ENCODE data around the gene CFAP91. TPM values are rescaled to one million over a fixed set of nuclear protein-coding genes. Genes with fewer than 3 reads are reported as not detected.
A peak's percentile ranks its signal among the peaks of the same experiment; 100 is the strongest.

The CFAP91 gene
- total and polyA plus RNA-seq, 3 experiments from 2014 or later: 0.45 to 0.77 (median 0.64) TPM

GRCh38 chr3:119733812-119734211 lies 31.0 kb downstream of the CFAP91 start:
- H3K4me1 Mint-ChIP-seq: no peaks in the 10 kb centered on the region
- Histone ChIP-seq H3K36me3 (ENCODE audit: insufficient read depth, low read length) (no peaks in the 10 kb centered on the region), H3K27me3 (ENCODE audit: insufficient read depth, low read length, poor library complexity, severe bottlenecking) (no peaks in the 10 kb centered on the region), H3K4me1 (ENCODE audit: insufficient read depth, low read length) (no peaks in the 10 kb centered on the region), H3K9me3 (ENCODE audit: low read length) (no peaks in the 10 kb centered on the region), H3K4me3 (ENCODE audit: low read length) (no peak overlapping the region), H3K27ac (ENCODE audit: low read depth, low read length) (no peak overlapping the region)
- no peak overlapping the region for H3K27ac Mint-ChIP-seq
- H3K27me3 Mint-ChIP-seq: peaks cover 0 to 5% of the 10 kb centered on the region in 2 donors
- H3K9me3 Mint-ChIP-seq: no peaks in the 10 kb centered on the region
- H3K36me3 Mint-ChIP-seq: no peaks in the 10 kb centered on the region
- no peak for DNase-seq
- POLR2A ChIA-PET: no interaction called here
- CTCF ChIA-PET: no interaction called here
- no peak overlapping the region for H3K4me3 Mint-ChIP-seq

GRCh38 chr3:119738741-119739140 lies 35.9 kb downstream of the CFAP91 start:
- no peak for DNase-seq
- Histone ChIP-seq H3K27ac (ENCODE audit: low read depth, low read length) (no peak overlapping the region), H3K4me3 (ENCODE audit: low read length) (no peak overlapping the region), H3K4me1 (ENCODE audit: insufficient read depth, low read length) (no peaks in the 10 kb centered on the region), H3K27me3 (ENCODE audit: insufficient read depth, low read length, poor library complexity, severe bottlenecking) (no peaks in the 10 kb centered on the region), H3K36me3 (ENCODE audit: insufficient read depth, low read length) (no peaks in the 10 kb centered on the region), H3K9me3 (ENCODE audit: low read length) (no peaks in the 10 kb centered on the region)
- ChIA-PET POLR2A (no interaction called here), CTCF (no interaction called here)
- Mint-ChIP-seq H3K27ac (no peak overlapping the region), H3K4me1 (no peaks in the 10 kb centered on the region), H3K4me3 (no peak overlapping the region), H3K9me3 (peaks cover 0 to 2% (median 0%) of the 10 kb centered on the region in 5 donors), H3K36me3 (no peaks in the 10 kb centered on the region), H3K27me3 (peaks cover 4 to 39% of the 10 kb centered on the region in 2 donors)

- Histone ChIP-seq H3K4me1 (ENCODE audit: insufficient read depth, low read length) (no peaks in the 10 kb centered on the region), H3K4me3 (ENCODE audit: low read length) (no peak overlapping the region), H3K27me3 (ENCODE audit: insufficient read depth, low read length, poor library complexity, severe bottlenecking) (no peaks in the 10 kb centered on the region), H3K9me3 (ENCODE audit: low read length) (no peaks in the 10 kb centered on the region), H3K27ac (ENCODE audit: low read depth, low read length) (no peak overlapping the region), H3K36me3 (ENCODE audit: insufficient read depth, low read length) (no peaks in the 10 kb centered on the region)
- peak overlapping the region in 1 of 8 donors; percentile 12 for H3K27ac Mint-ChIP-seq
- H3K4me1 Mint-ChIP-seq: no peaks in the 10 kb centered on the region
- H3K9me3 Mint-ChIP-seq: peaks cover 0 to 2% (median 0%) of the 10 kb centered on the region in 5 donors
- ChIA-PET CTCF (no interaction called here), POLR2A (no interaction called here)
- H3K36me3 Mint-ChIP-seq: no peaks in the 10 kb centered on the region
- no peak for DNase-seq
- peaks cover 8 to 47% of the 10 kb centered on the region in 2 donors for H3K27me3 Mint-ChIP-seq
- no peak overlapping the region for H3K4me3 Mint-ChIP-seq
Measured at GRCh38 chr3:119741657-119742590, 39.1 kb downstream of the CFAP91 start.

GRCh38 chr3:119743921-119744320 lies 41.1 kb downstream of the CFAP91 start:
- H3K27ac Mint-ChIP-seq: no peak overlapping the region
- H3K4me3 ChIP-seq (ENCODE audit: low read length): no peak overlapping the region

GRCh38 chr3:119745942-119746341 lies 43.1 kb downstream of the CFAP91 start:
- ChIA-PET POLR2A (no interaction called here), CTCF (no interaction called here)
- no peaks in the 10 kb centered on the region for H3K9me3 Mint-ChIP-seq

More at GRCh38 chr3:119743921-119744320, 41.1 kb downstream of the CFAP91 start:
- no peak overlapping the region for H3K27ac ChIP-seq (ENCODE audit: low read depth, low read length)
- no peaks in the 10 kb centered on the region for H3K9me3 ChIP-seq (ENCODE audit: low read length)
- DNase-seq: no peak
- ChIA-PET CTCF (interaction anchor here (1.3 kb wide), 1 partner anchor 11 kb away, joined by 3 read pairs; no protein-coding TSS in a partner anchor), POLR2A (no interaction called here)
- H3K4me1 Mint-ChIP-seq: no peaks in the 10 kb centered on the region
- no peaks in the 10 kb centered on the region for H3K27me3 ChIP-seq (ENCODE audit: insufficient read depth, low read length, poor library complexity, severe bottlenecking)
- peaks cover 0 to 2% (median 0%) of the 10 kb centered on the region in 5 donors for H3K9me3 Mint-ChIP-seq
- H3K36me3 Mint-ChIP-seq: no peaks in the 10 kb centered on the region
- no peaks in the 10 kb centered on the region for H3K4me1 ChIP-seq (ENCODE audit: insufficient read depth, low read length)
- peaks cover 8 to 50% of the 10 kb centered on the region in 2 donors for H3K27me3 Mint-ChIP-seq
- H3K4me3 Mint-ChIP-seq: no peak overlapping the region
- no peaks in the 10 kb centered on the region for H3K36me3 ChIP-seq (ENCODE audit: insufficient read depth, low read length)

GRCh38 chr3:119746423-119746822 lies 43.6 kb downstream of the CFAP91 start:
- no peaks in the 10 kb centered on the region for H3K4me1 ChIP-seq (ENCODE audit: insufficient read depth, low read length)
- Mint-ChIP-seq H3K9me3 (no peaks in the 10 kb centered on the region), H3K4me3 (no peak overlapping the region), H3K27me3 (peaks cover 8 to 39% of the 10 kb centered on the region in 2 donors), H3K36me3 (no peaks in the 10 kb centered on the region), H3K27ac (no peak overlapping the region), H3K4me1 (no peaks in the 10 kb centered on the region)
- H3K27ac ChIP-seq (ENCODE audit: low read depth, low read length): no peak overlapping the region
- H3K9me3 ChIP-seq (ENCODE audit: low read length): no peaks in the 10 kb centered on the region
- POLR2A ChIA-PET: no interaction called here
- H3K4me3 ChIP-seq (ENCODE audit: low read length): no peak overlapping the region
- H3K27me3 ChIP-seq (ENCODE audit: insufficient read depth, low read length, poor library complexity, severe bottlenecking): no peaks in the 10 kb centered on the region
- no peaks in the 10 kb centered on the region for H3K36me3 ChIP-seq (ENCODE audit: insufficient read depth, low read length)
- CTCF ChIA-PET: no interaction called here
- no peak for DNase-seq

More at GRCh38 chr3:119745942-119746341, 43.1 kb downstream of the CFAP91 start:
- Histone ChIP-seq H3K27me3 (ENCODE audit: insufficient read depth, low read length, poor library complexity, severe bottlenecking) (no peaks in the 10 kb centered on the region), H3K27ac (ENCODE audit: low read depth, low read length) (no peak overlapping the region), H3K36me3 (ENCODE audit: insufficient read depth, low read length) (no peaks in the 10 kb centered on the region), H3K4me1 (ENCODE audit: insufficient read depth, low read length) (no peaks in the 10 kb centered on the region), H3K9me3 (ENCODE audit: low read length) (no peaks in the 10 kb centered on the region), H3K4me3 (ENCODE audit: low read length) (no peak overlapping the region)
- Mint-ChIP-seq H3K4me3 (no peak overlapping the region), H3K27ac (no peak overlapping the region), H3K36me3 (no peaks in the 10 kb centered on the region), H3K27me3 (peaks cover 9 to 44% of the 10 kb centered on the region in 2 donors), H3K4me1 (no peaks in the 10 kb centered on the region)
- DNase-seq: no peak

- POLR2A ChIA-PET: no interaction called here
- no peaks in the 10 kb centered on the region for H3K36me3 Mint-ChIP-seq
- peaks cover 7 to 35% of the 10 kb centered on the region in 2 donors for H3K27me3 Mint-ChIP-seq
- no peaks in the 10 kb centered on the region for H3K4me1 ChIP-seq (ENCODE audit: insufficient read depth, low read length)
- no peaks in the 10 kb centered on the region for H3K27me3 ChIP-seq (ENCODE audit: insufficient read depth, low read length, poor library complexity, severe bottlenecking)
- H3K4me3 Mint-ChIP-seq: no peak overlapping the region
- no peak overlapping the region for H3K4me3 ChIP-seq (ENCODE audit: low read length)
- H3K9me3 ChIP-seq (ENCODE audit: low read length): no peaks in the 10 kb centered on the region
- no peak for DNase-seq
- no peaks in the 10 kb centered on the region for H3K4me1 Mint-ChIP-seq
- no peak overlapping the region for H3K27ac ChIP-seq (ENCODE audit: low read depth, low read length)
- CTCF ChIA-PET: interaction anchor here (1.2 kb wide), 1 partner anchor 10 kb away, joined by 3 read pairs; no protein-coding TSS in a partner anchor
- H3K27ac Mint-ChIP-seq: no peak overlapping the region
- H3K36me3 ChIP-seq (ENCODE audit: insufficient read depth, low read length): no peaks in the 10 kb centered on the region
- no peaks in the 10 kb centered on the region for H3K9me3 Mint-ChIP-seq
Measured at GRCh38 chr3:119747357-119747756, 44.5 kb downstream of the CFAP91 start.

GRCh38 chr3:119748991-119749390 lies 46.2 kb downstream of the CFAP91 start:
- ChIA-PET CTCF (no interaction called here), POLR2A (no interaction called here)
- no peaks in the 10 kb centered on the region for H3K27me3 ChIP-seq (ENCODE audit: insufficient read depth, low read length, poor library complexity, severe bottlenecking)
- no peak overlapping the region for H3K4me3 ChIP-seq (ENCODE audit: low read length)
- peaks cover 9 to 30% of the 10 kb centered on the region in 2 donors for H3K27me3 Mint-ChIP-seq
- no peak overlapping the region for H3K27ac Mint-ChIP-seq
- H3K27ac ChIP-seq (ENCODE audit: low read depth, low read length): no peak overlapping the region
- H3K4me1 Mint-ChIP-seq: no peaks in the 10 kb centered on the region
- no peaks in the 10 kb centered on the region for H3K4me1 ChIP-seq (ENCODE audit: insufficient read depth, low read length)
- no peak overlapping the region for H3K4me3 Mint-ChIP-seq
- DNase-seq: no peak
- no peaks in the 10 kb centered on the region for H3K36me3 ChIP-seq (ENCODE audit: insufficient read depth, low read length)
- H3K36me3 Mint-ChIP-seq: peaks cover 0 to 4% (median 0%) of the 10 kb centered on the region in 3 donors
- peaks cover 0 to 6% (median 0%) of the 10 kb centered on the region in 5 donors for H3K9me3 Mint-ChIP-seq
- H3K9me3 ChIP-seq (ENCODE audit: low read length): no peaks in the 10 kb centered on the region

Data from CD8-positive, alpha-beta memory T cell (primary cell).